Upper lobe of right lung (tissue), 1 donor: ENCODE measurements around the gene NTRK3. TPM values are rescaled to one million over a fixed set of nuclear protein-coding genes. Genes with fewer than 3 reads are reported as not detected.
A peak's percentile ranks its signal among the peaks of the same experiment; 100 is the strongest.

Experiments
- ATAC-seq: fragments of 200-7000 bp; cut with Tn5 transposase; one replicate; pipeline ENCODE4 v1.9.1; 2020; ENCODE audit warnings: mild to moderate bottlenecking, moderate library complexity
- DNase-seq: peaks from one replicate; pipeline ENCODE4 v3.0.0-alpha.2; 2020
- H3K27ac ChIP-seq: fragments of 200-600 bp; one replicate; pipeline ENCODE4 v1.8.0; 2022
- H3K27me3 ChIP-seq: fragments of 200-600 bp; one replicate; pipeline ENCODE4 v1.8.0; 2022; ENCODE audit warnings: mild to moderate bottlenecking
- H3K36me3 ChIP-seq: fragments of 200-600 bp; one replicate; pipeline ENCODE4 v1.8.0; 2022
- H3K4me1 ChIP-seq: fragments of 200-600 bp; one replicate; pipeline ENCODE4 v1.8.0; 2022
- H3K4me3 ChIP-seq: fragments of 200-600 bp; one replicate; pipeline ENCODE4 v1.8.0; 2022; ENCODE audit warnings: mild to moderate bottlenecking
- H3K9me3 ChIP-seq: fragments of 200-600 bp; one replicate; pipeline ENCODE4 v1.8.0; 2022
- CTCF ChIP-seq: fragments of 200-600 bp; IDR thresholded peaks from one replicate; pipeline ENCODE4 v1.8.0; 2022; ENCODE audit warnings: antibody characterized with exemption
- intact Hi-C: fragments of 100-400 bp; cut with DNase I; formaldehyde crosslinking; loops from one replicate; pipeline ENCODE4 v1.11.0; 2022
- total RNA-seq: library from RNA; stranded (reverse); fragmentation: NEBNext Ultra II Directional; extraction: Animal tissue kit (Norgen Biotek cat#: 25700); gene quantifications from one replicate; pipeline ENCODE4 v1.2.1, GENCODE V29; 2021
- donor health status: DM: no; HTN: yes; CAD: no; lungs with severe emphysema.

Gene NTRK3
- total RNA-seq, 1 donor from 2014 or later = 2.8 TPM

- no peak overlapping the region for H3K27ac ChIP-seq
- ATAC-seq (no peak), DNase-seq (no peak)
- TF ChIP-seq CTCF = no peak
- H3K36me3 ChIP-seq = no peaks in the 10 kb centered on the region
- H3K9me3 ChIP-seq = no peaks in the 10 kb centered on the region
- H3K4me1 ChIP-seq = no peaks in the 10 kb centered on the region
- intact Hi-C loops = no loop called here
- H3K27me3 ChIP-seq = peaks cover 18% of the 10 kb centered on the region
- no peak overlapping the region for H3K4me3 ChIP-seq
Measured at GRCh38 chr15:88276821-88277410, 20.4 kb upstream of the NTRK3 start.

GRCh38 chr15:88275804-88276203, 19.3 kb upstream of the NTRK3 start:
- Histone ChIP-seq H3K4me1 (no peaks in the 10 kb centered on the region), H3K27ac (no peak overlapping the region), H3K36me3 (no peaks in the 10 kb centered on the region), H3K27me3 (peaks cover 11% of the 10 kb centered on the region), H3K9me3 (no peaks in the 10 kb centered on the region), H3K4me3 (no peak overlapping the region)
- DNase-seq (peak; percentile 43), ATAC-seq (no peak)
- intact Hi-C loops = no loop called here
- no peak for TF ChIP-seq CTCF

GRCh38 chr15:88274553-88275460, 18.3 kb upstream of the NTRK3 start:
- peak; percentile 82 for TF ChIP-seq CTCF
- Histone ChIP-seq H3K4me1 (no peaks in the 10 kb centered on the region), H3K27me3 (peaks cover 11% of the 10 kb centered on the region), H3K9me3 (no peaks in the 10 kb centered on the region), H3K4me3 (no peak overlapping the region), H3K36me3 (no peaks in the 10 kb centered on the region), H3K27ac (no peak overlapping the region)
- intact Hi-C loops = no loop called here
- DNase-seq = peak; percentile 74
- peak; percentile 77 for ATAC-seq

- H3K9me3 ChIP-seq = no peaks in the 10 kb centered on the region
- ATAC-seq = no peak
- TF ChIP-seq CTCF = no peak
Measured at GRCh38 chr15:88272421-88272820, 15.9 kb upstream of the NTRK3 start.

GRCh38 chr15:88269356-88270062, 13.0 kb upstream of the NTRK3 start:
- H3K36me3 ChIP-seq = no peaks in the 10 kb centered on the region
- H3K4me3 ChIP-seq = no peak overlapping the region
- no peak overlapping the region for H3K27ac ChIP-seq
- no peaks in the 10 kb centered on the region for H3K9me3 ChIP-seq
- H3K27me3 ChIP-seq = peaks cover 15% of the 10 kb centered on the region
- ATAC-seq (no peak), DNase-seq (no peak)
- no peaks in the 10 kb centered on the region for H3K4me1 ChIP-seq
- intact Hi-C loops = no loop called here
- TF ChIP-seq CTCF = no peak

More at GRCh38 chr15:88272421-88272820, 15.9 kb upstream of the NTRK3 start:
- no peaks in the 10 kb centered on the region for H3K4me1 ChIP-seq
- no peaks in the 10 kb centered on the region for H3K36me3 ChIP-seq
- intact Hi-C loops = no loop called here
- peaks cover 17% of the 10 kb centered on the region for H3K27me3 ChIP-seq
- no peak overlapping the region for H3K27ac ChIP-seq
- DNase-seq = peak; percentile 37
- no peak overlapping the region for H3K4me3 ChIP-seq
